GM21447 (cell line): ENCODE data around the gene A4GALT.

ENCODE experiments used
- ATAC-seq: cut with Tn5 transposase; IDR thresholded peaks from one replicate; pipeline ENCODE4 v1.9.1; 2021; ENCODE audit not compliant: unreplicated experiment

The A4GALT gene

GRCh38 chr22:42702675-42703074, 18.0 kb downstream of the A4GALT start:
- ATAC-seq, result no peak

- ATAC-seq, result no peak
Measured at GRCh38 chr22:42701694-42702093, 19.0 kb downstream of the A4GALT start.

GRCh38 chr22:42700901-42701300, 19.8 kb downstream of the A4GALT start:
- ATAC-seq, result no peak

- no peak for ATAC-seq
Measured at GRCh38 chr22:42700355-42700754, 20.3 kb downstream of the A4GALT start.

GRCh38 chr22:42699976-42700352, 20.7 kb downstream of the A4GALT start:
- no peak for ATAC-seq

- ATAC-seq, result no peak
Measured at GRCh38 chr22:42699281-42699975, 21.2 kb downstream of the A4GALT start.

GRCh38 chr22:42697542-42698013, 23.1 kb downstream of the A4GALT start:
- no peak for ATAC-seq

GRCh38 chr22:42696331-42696967, 24.2 kb downstream of the A4GALT start:
- ATAC-seq, result no peak

- no peak for ATAC-seq
Measured at GRCh38 chr22:42695294-42695693, 25.4 kb downstream of the A4GALT start.

GRCh38 chr22:42693763-42694683, 26.6 kb downstream of the A4GALT start:
- ATAC-seq, result no peak

- ATAC-seq, result no peak
Measured at GRCh38 chr22:42693055-42693762, 27.5 kb downstream of the A4GALT start.

- ATAC-seq, result no peak
Measured at GRCh38 chr22:42692239-42693054, 28.2 kb downstream of the A4GALT start.

GRCh38 chr22:42691440-42691839, 29.2 kb downstream of the A4GALT start:
- no peak for ATAC-seq

- no peak for ATAC-seq
Measured at GRCh38 chr22:42688241-42689211, 32.1 kb downstream of the A4GALT start.

- ATAC-seq, result no peak
Measured at GRCh38 chr22:42686756-42687491, 33.7 kb downstream of the A4GALT start.

GRCh38 chr22:42685941-42686653, 34.6 kb downstream of the A4GALT start:
- ATAC-seq, result no peak

- no peak for ATAC-seq
Measured at GRCh38 chr22:42684462-42685195, 36.0 kb downstream of the A4GALT start.
